RPMI8226 (cell line): ENCODE measurements around the gene VEPH1.

Experiments used
- DNase-seq: peaks from one replicate; pipeline ENCODE4 v3.0.0-alpha.2; 2015

Gene VEPH1

GRCh38 chr3:157522648-157523047 lies 19.4 kb upstream of the VEPH1 start:
- no peak for DNase-seq

- DNase-seq: no peak
Observed at GRCh38 chr3:157520485-157521150, 17.4 kb upstream of the VEPH1 start.

GRCh38 chr3:157518881-157519280 lies 15.7 kb upstream of the VEPH1 start:
- DNase-seq: no peak

GRCh38 chr3:157516928-157517327 lies 13.7 kb upstream of the VEPH1 start:
- DNase-seq: no peak

- DNase-seq: no peak
Observed at GRCh38 chr3:157515398-157515797, 12.2 kb upstream of the VEPH1 start.

GRCh38 chr3:157514371-157514895 lies 11.2 kb upstream of the VEPH1 start:
- DNase-seq: no peak

GRCh38 chr3:157513585-157513984 lies 10.4 kb upstream of the VEPH1 start:
- DNase-seq: no peak

GRCh38 chr3:157512534-157512933 lies 9.3 kb upstream of the VEPH1 start:
- no peak for DNase-seq

GRCh38 chr3:157508461-157508860 lies 5.2 kb upstream of the VEPH1 start:
- no peak for DNase-seq

GRCh38 chr3:157501863-157502262 lies 1.4 kb downstream of the VEPH1 start:
- no peak for DNase-seq

GRCh38 chr3:157500232-157500631 lies 3.0 kb downstream of the VEPH1 start:
- DNase-seq: no peak

GRCh38 chr3:157499342-157499963 lies 3.8 kb downstream of the VEPH1 start:
- DNase-seq: peak; percentile 50

- DNase-seq: no peak
Observed at GRCh38 chr3:157498371-157498770, 4.8 kb downstream of the VEPH1 start.

GRCh38 chr3:157495846-157496245 lies 7.4 kb downstream of the VEPH1 start:
- no peak for DNase-seq

- DNase-seq: no peak
Observed at GRCh38 chr3:157494581-157495281, 8.5 kb downstream of the VEPH1 start.

- DNase-seq: peak; percentile 57
Observed at GRCh38 chr3:157493627-157494550, 9.3 kb downstream of the VEPH1 start.

GRCh38 chr3:157491136-157491535 lies 12.1 kb downstream of the VEPH1 start:
- DNase-seq: no peak

GRCh38 chr3:157488144-157488543 lies 15.1 kb downstream of the VEPH1 start:
- no peak for DNase-seq

- no peak for DNase-seq
Observed at GRCh38 chr3:157487339-157487738, 15.9 kb downstream of the VEPH1 start.

GRCh38 chr3:157479464-157480243 lies 23.6 kb downstream of the VEPH1 start:
- DNase-seq: no peak

GRCh38 chr3:157477441-157477840 lies 25.8 kb downstream of the VEPH1 start:
- no peak for DNase-seq

GRCh38 chr3:157475921-157476414 lies 27.2 kb downstream of the VEPH1 start:
- DNase-seq: no peak
